ENCODE data around the gene NPC1L1. TPM values are rescaled to one million over a fixed set of nuclear protein-coding genes. Genes with fewer than 3 reads are reported as not detected.

NPC1L1 gene
- total RNA-seq, 1 donor from 2014 or later, result 0.10 TPM

GRCh38 chr7:44537442-44537841 lies 3.7 kb downstream of the NPC1L1 start:
- no peak for DNase-seq (ENCODE audit: low spot score)

DNA sequence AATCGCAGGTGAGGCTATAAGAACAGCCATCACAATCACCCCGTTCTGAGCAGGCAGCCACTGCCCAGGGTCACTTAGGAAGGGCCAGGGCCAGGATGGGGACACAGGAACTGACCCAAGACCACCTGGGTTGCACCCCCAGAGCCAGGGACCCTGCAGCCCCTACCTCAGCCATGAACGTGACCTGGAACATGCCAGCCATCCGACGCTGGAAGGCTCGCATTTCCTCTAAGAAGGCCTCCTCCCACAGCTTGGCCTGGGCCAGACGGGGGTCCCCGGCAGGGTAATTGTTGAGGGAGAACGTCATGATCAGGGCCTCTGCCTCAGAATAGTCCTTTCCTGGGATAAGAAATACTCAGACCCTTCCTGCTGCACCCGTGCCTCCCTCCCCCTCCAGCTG lies 5.0 kb downstream of the NPC1L1 start:
- DNase-seq (ENCODE audit: low spot score), result no peak

DNA sequence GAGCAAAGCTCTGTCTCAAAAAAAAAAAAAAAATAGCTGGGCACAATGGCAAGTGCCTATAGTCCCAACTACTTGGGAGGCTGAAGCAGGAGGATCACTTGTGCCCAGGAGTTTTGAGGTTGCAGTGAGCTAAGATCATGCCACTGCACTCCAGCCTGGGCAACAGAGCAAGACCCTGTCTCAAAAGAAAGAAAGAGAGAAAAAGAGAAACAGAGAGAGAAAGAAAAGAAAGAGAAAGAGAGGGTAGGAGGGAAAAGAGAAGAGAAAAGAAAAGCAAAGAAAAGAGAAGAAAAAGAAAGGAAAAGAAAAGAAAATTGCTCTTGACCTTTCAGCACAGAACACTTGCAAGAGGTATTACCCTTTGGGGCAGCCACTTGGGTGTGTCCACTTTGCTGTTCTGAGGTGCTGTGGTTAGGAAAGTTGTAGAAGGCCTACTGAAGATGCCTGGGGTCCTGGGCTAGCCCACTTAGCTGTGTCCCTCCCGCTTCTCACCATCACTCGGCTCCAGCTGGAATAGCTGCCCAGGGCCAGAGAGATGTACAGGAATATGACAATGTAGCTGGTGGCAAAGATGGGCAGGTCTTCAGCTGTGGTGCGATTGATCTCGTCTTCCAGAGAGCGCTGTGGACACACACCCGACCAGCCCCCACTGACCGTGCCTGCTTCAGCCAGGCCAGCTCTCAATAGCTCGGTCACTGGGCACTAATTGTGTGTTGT lies 5.6 kb downstream of the NPC1L1 start:
- DNase-seq (ENCODE audit: low spot score), result no peak

- DNase-seq (ENCODE audit: low spot score), result no peak
Measured at GRCh38 chr7:44534501-44534900, 6.6 kb downstream of the NPC1L1 start.

- DNase-seq (ENCODE audit: low spot score), result no peak
Measured at GRCh38 chr7:44534087-44534486, 7.0 kb downstream of the NPC1L1 start.

DNA sequence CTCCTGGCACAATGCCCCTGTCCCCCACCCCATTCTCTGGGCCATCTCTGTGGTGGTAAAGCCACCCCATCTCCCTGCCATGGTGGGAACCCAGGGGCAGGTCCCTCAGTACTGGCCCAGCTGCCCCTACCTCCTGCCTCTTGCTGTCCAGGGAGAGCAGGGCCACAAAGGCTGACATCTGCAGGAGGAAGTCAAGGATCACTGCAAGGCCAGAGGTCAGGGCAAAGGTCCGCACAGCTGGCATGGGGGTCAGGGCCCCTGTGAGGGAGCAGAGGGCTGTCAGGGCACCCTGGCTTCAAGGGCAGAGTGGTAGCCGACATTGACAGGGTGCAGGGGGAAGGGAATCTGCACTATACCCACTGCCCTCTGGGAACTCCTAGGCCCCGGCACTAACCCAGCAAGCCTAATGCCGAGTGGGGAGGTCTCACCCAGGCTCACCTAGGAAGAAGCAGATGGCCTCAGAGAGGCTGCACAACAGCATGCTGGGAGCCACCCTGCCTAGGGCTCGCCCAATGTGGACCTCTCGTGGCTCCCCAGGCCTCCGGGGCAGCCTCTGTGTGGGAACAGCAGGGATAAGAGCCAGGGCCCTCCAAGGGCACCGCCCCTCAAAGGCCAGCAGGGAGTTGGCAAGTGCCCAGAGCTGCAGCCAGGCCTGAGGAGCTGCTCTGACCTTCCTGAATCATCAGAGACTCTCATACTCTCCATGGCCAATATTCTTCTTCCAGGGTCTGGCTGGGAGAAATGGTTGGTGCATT lies 7.7 kb downstream of the NPC1L1 start:
- no peak for DNase-seq (ENCODE audit: low spot score)

DNA sequence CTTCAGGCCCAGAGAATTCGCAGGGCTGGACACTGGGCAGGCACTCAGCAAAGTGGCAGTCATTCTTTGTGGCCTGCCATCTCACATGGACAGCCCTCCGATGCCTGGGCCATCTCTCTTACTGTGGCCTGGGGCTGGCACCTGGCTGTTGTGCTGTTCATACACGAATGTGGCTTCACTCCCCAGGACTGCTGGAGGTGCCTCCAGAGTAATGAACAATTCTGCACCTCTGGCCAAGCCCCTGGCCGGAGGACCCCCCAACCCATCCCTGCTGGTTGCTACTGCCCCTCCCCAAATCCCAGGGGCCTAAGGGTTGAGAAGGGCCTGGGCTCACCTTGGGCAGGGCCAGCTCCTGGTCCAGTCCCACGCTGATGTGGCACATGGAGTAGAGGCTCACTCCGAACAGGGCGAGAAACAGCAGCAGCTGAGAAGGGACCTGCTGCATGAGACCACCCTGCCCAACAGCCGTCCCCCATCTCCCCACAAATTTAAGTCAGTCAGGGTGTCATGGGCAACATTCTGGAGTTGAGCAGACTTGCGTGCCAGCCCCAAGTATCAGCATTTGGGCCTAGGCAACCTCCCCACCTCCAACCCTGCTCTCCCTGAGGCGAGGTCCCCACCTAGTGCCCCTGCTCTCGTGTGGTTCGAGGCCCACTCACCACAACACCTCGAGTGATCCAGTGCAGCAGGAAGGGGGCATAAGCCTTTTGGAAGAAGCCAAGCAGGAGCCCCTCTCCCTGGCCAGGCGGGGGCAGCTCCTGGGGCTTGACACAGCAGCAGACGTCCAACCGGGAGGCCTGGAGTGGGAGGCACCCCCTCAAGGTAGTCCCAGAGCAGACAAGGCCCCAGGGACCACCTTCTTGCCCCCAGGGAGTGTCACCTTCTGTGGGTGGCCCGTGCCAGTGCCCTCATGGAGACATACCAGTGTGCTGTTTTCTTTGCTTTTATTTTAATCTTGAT lies 9.4 kb downstream of the NPC1L1 start:
- DNase-seq (ENCODE audit: low spot score), result no peak

DNA sequence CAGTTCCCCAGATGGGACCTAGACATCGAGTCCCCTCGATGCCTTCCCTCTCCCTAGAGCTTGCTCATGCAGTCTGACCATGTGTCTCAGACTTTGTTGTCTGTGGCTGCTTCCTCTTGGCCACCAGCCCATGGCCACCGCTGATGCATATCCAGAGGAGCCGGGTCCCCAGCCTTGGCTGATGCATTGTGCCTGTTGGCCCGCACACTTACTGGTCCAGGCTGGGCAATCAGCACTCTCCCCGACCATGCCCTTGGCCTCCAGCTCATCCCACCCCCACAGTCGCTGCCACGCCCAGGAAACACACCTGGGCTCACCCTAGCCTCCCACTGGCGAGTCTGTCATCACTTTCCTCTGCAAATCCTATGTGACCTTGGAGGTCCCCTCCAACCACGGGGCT lies 10.1 kb downstream of the NPC1L1 start:
- peak; percentile 57 for DNase-seq (ENCODE audit: low spot score)

GRCh38 chr7:44524811-44525388 lies 16.2 kb downstream of the NPC1L1 start:
- no peak for DNase-seq (ENCODE audit: low spot score)

- no peak for DNase-seq (ENCODE audit: low spot score)
Measured at GRCh38 chr7:44522315-44522714, 18.8 kb downstream of the NPC1L1 start.

- no peak for DNase-seq (ENCODE audit: low spot score)
Measured at GRCh38 chr7:44521347-44522095, 19.6 kb downstream of the NPC1L1 start.

- no peak for DNase-seq (ENCODE audit: low spot score)
Measured at GRCh38 chr7:44520574-44520973, 20.6 kb downstream of the NPC1L1 start.

- no peak for DNase-seq (ENCODE audit: low spot score)
Measured at GRCh38 chr7:44519546-44519945, 21.6 kb downstream of the NPC1L1 start.

GRCh38 chr7:44518761-44519160 lies 22.4 kb downstream of the NPC1L1 start:
- DNase-seq (ENCODE audit: low spot score), result no peak

DNA sequence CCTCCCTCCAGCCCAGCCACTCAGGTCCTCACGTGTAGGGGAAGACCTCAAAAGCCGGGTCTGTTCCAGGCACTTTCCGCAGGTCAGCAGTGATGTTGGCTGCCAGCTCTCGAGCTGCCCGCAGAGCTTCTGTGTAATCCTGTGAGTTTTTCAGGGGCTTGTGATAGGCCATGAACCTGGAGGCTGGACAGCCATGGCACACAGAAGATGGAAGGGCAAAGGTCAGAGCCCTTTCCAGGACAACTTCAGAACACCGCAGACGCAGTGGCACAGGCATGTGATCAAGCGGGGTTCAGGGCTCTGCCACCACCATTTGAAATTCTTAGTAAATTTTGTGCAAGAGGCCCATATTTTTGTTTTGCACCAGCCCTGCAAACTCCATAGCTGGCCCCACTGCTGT lies 24.0 kb downstream of the NPC1L1 start:
- DNase-seq (ENCODE audit: low spot score), result no peak

- DNase-seq (ENCODE audit: low spot score), result no peak
Measured at GRCh38 chr7:44515590-44516268, 25.4 kb downstream of the NPC1L1 start.

- no peak for DNase-seq (ENCODE audit: low spot score)
Measured at GRCh38 chr7:44512736-44513135, 28.4 kb downstream of the NPC1L1 start.

GRCh38 chr7:44511863-44512468 lies 29.2 kb downstream of the NPC1L1 start:
- no peak for DNase-seq (ENCODE audit: low spot score)

- DNase-seq (ENCODE audit: low spot score), result no peak
Measured at GRCh38 chr7:44511236-44511635, 29.9 kb downstream of the NPC1L1 start.
